ENCODE results near the gene IL1F10.

The IL1F10 gene

DNA sequence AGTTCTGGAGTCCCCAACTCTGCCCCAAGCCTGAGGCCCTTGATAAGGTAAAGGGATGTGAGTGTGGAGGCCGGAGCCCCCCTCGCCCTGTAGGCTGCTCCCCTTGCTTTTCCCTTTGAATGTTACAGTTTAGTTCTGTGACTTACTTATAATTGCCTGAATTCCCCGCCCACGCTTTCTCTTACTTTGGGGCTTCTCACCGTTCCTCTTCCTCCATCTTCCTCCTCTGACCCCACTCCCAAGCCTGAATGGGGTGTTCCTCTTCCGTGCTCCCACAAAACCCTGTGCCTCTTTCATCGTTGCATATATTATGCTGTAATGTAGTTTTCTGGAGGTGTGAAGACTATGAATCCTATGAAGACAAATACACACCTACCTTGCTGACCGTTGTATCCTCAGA, 44.7 kb downstream of the IL1F10 start:
- TF ChIP-seq, protein P1, sequence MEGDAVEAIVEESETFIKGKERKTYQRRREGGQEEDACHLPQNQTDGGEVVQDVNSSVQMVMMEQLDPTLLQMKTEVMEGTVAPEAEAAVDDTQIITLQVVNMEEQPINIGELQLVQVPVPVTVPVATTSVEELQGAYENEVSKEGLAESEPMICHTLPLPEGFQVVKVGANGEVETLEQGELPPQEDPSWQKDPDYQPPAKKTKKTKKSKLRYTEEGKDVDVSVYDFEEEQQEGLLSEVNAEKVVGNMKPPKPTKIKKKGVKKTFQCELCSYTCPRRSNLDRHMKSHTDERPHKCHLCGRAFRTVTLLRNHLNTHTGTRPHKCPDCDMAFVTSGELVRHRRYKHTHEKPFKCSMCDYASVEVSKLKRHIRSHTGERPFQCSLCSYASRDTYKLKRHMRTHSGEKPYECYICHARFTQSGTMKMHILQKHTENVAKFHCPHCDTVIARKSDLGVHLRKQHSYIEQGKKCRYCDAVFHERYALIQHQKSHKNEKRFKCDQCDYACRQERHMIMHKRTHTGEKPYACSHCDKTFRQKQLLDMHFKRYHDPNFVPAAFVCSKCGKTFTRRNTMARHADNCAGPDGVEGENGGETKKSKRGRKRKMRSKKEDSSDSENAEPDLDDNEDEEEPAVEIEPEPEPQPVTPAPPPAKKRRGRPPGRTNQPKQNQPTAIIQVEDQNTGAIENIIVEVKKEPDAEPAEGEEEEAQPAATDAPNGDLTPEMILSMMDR (IDR thresholded peaks at IDR 0.05; ENCODE audit: control extremely low read depth, extremely low read depth, low read depth, missing control alignments): no peak
- no peak for DNase-seq (ENCODE audit: extremely low spot score)
- ChIA-PET POLR2A (no interaction called here), CTCF (interaction anchor here (1.3 to 6.7 kb wide), 3 partner anchors 8 to 153 kb away, joined by 3 to 50 read pairs (median 5); no protein-coding TSS in a partner anchor)

DNA sequence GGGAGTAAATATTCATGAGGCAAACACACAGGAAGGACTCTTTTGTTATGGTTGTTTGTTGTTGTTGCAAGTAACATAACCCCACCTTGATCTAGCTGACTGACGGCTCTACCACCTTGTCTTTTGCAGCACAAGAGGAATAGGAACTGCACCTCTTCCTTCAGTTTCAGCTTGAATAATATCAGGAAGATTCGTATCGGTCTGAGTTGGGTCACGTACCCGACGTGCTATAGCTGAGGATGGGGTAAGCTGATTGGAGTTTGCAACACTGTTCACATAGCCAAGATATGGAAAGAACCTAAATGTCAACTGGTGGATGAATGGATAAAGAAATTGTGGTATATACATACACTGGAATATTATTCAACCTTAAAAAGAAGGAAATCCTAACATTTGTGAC, 45.1 kb downstream of the IL1F10 start:
- CTCF ChIA-PET: interaction anchor here (0.9 to 6.7 kb wide), 5 partner anchors 8 to 154 kb away, joined by 3 to 50 read pairs (median 3); no protein-coding TSS in a partner anchor
- POLR2A ChIA-PET: no interaction called here
- DNase-seq (ENCODE audit: extremely low spot score): no peak
- TF ChIP-seq, protein P1 (IDR thresholded peaks at IDR 0.05; ENCODE audit: control extremely low read depth, extremely low read depth, low read depth, missing control alignments): no peak

DNA sequence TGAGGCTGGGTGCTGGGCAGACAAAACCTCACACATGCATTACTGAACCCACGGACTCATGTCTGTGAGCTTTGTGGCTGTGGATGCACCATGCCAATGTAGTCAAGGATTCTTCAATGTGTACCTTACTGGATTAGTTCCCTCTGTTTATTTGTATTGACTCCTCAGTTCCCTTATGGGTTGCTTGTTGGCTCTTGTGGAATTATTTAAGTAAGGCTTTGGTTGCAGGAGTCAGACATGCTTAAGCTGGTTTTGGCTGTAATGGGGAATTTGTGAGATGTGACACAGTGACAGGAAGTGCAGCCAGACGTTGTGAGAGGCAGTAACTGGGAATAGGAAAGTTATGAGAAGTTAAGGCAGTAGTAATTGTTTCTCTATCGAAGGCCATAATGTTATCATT, 46.0 kb downstream of the IL1F10 start:
- TF ChIP-seq, protein P1 (IDR thresholded peaks at IDR 0.05; ENCODE audit: control extremely low read depth, extremely low read depth, low read depth, missing control alignments): no peak
- DNase-seq (ENCODE audit: extremely low spot score): no peak
- ChIA-PET CTCF (interaction anchor here (1.0 to 6.7 kb wide), 6 partner anchors 9 to 155 kb away, joined by 3 to 50 read pairs (median 4); no protein-coding TSS in a partner anchor), POLR2A (no interaction called here)

DNA sequence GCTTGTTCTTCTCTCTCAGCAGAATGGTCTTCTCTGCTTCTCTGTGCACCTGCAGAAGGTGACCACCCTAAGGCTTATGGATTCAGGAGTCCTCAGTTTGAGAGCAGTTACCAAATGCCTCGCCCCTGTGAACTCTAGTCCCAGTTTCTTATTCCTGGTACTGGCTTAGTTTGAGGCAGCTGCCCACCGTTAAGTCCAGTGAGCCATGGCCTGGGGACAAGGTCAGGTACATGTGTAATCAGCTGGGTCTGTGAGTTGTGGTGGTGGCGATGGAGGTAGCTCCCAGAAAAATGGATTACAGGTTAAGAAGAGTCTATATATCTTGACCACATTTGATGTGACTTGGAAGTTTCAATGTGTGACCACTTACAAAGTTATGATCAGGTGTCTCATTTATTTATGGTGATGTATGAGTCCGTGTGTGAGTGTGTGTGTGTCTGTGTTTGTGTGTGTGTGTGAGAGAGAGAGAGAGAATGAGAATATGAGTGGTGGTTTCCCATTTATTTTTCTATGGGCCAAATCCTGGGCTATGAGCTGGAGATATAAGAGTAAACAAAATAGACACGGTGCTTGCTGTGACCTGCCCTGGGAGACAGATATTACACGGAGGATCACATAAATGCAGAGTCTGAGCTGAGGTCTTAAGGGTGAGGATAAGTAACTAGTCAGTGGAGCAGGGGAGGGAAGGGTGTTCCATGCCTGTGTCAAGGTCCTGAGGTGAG, 46.6 kb downstream of the IL1F10 start:
- POLR2A ChIA-PET: no interaction called here

DNA sequence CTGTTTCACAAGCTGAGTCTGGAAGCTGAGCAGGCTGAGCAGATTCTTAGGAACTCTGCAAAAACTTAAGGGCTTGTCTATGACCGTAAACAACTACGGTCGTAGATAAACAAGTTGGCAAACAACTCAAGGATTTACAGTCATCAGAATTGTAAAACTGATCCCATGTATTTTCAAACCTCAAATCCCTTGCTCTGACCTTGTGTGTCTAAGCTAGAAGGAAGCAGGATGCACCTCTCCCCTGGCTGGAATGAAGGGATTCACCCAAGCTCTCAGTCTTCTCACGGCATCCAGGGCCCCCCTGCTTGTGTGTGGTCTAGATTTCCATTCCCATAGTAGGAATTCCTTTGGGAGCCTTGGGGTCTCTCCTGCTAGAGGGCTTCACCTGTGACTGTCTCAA, 47.2 kb downstream of the IL1F10 start:
- TF ChIP-seq, protein P1 (IDR thresholded peaks at IDR 0.05; ENCODE audit: control extremely low read depth, extremely low read depth, low read depth, missing control alignments): no peak
- no peak for DNase-seq (ENCODE audit: extremely low spot score)
- CTCF ChIA-PET: interaction anchor here (1.1 to 6.7 kb wide), 3 partner anchors 22 to 35 kb away, joined by 3 to 50 read pairs (median 13); no protein-coding TSS in a partner anchor
- POLR2A ChIA-PET: no interaction called here

More for the DNA sequence above, 46.6 kb downstream of the IL1F10 start:
- no peak for DNase-seq (ENCODE audit: extremely low spot score)
- CTCF ChIA-PET: interaction anchor here (1.0 to 6.7 kb wide), 5 partner anchors 15 to 155 kb away, joined by 3 to 50 read pairs (median 3); no protein-coding TSS in a partner anchor
- TF ChIP-seq, protein P1 (IDR thresholded peaks at IDR 0.05; ENCODE audit: control extremely low read depth, extremely low read depth, low read depth, missing control alignments): no peak

DNA sequence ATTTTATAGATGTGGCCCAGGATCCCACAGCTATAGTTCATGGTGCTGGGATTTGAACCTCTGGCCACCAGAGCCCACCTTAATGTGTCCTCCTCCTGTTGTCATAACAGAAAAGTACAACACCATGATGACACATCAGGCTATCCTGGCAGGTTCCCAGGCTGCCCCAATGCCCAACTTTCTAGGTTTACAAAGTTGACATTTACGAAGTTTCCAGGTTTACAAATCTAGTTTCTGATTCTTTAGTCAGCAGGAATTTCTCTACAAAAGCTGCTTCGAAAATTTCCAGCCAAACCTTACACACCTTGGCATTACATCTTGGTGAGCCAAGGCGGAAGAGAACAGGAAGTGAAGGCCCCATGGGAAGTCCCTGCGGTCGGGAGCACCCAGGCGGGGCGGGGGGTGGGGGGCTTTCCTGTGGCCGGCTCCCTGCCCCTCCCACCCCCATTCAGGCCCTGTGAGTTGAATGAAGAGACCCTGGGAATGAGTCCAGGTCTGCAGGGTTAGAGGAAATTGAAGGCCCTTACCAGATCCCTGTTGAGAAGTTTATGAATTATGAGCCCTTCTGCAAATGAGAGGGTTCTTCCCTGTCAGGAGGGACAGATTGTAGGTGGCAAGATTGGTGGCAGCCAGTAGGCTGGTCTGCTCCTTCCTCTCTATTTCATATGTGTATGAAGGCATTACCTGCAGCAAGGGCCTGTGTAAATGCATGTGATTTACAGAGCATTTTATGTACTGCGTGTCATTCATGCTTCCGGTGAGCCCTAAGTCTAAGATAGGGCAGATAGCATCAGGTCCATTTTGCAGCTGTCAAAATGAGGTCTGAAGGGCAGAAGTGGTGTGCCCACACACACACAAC, 48.6 kb downstream of the IL1F10 start:
- CTCF ChIA-PET: interaction anchor here (1.2 to 6.7 kb wide), 2 partner anchors 13 to 21 kb away, joined by 6 to 50 read pairs; no protein-coding TSS in a partner anchor

More for the DNA sequence above, 48.6 kb downstream of the IL1F10 start:
- TF ChIP-seq, protein P1 (IDR thresholded peaks at IDR 0.05; ENCODE audit: control extremely low read depth, extremely low read depth, low read depth, missing control alignments): no peak
- POLR2A ChIA-PET: interaction anchor here (0.6 kb wide), 1 partner anchor 64 kb away, joined by 3 read pairs; no protein-coding TSS in a partner anchor
- peak; percentile 21 for DNase-seq (ENCODE audit: extremely low spot score)

Measured in GM10248 (cell line).